ENCODE measurements around the gene GJC1.

Gene GJC1

DNA sequence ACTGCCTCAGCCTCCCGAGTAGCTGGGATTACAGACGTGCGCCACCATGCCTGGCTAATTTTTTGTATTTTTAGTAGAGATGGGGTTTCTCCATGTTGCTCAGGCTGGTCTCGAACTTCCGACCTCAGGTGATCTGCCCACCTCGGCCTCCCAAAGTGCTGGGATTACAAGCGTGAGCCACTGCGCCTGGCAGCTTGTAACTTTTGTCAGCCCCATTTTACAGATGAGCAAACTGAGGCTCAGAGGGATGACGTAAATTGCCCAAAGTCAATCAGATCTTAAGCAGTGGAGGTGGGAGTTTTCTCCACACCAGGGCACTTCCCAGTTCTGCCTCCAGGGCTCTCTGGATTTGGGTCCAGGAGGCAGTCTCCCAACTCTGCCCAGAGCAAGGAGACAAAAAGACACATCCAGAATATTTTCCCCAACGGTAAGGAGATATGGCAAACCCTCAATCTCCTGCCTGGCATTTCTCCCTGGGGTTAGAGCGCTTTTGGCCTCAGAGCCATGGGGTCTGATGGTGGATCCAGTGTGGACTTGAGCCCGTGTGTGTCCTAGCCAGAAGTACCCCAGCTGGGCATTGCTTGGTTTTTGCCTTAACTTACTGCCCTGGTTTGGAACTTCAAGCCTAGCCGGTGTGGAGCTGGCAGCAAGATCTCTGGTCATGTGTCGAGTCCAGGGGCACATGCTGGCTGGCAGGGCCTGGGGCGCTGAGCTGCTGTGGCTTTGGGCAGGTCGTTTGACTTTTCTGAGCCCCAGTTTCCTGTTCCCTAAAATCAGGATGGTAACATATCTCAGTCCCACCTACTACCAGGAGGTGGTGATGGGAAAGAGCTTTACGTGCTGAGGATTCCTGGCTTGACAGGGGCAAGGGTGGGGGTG lies 67.9 kb downstream of the GJC1 start:
- Histone ChIP-seq H2AFZ (ENCODE audit: low read depth, low read length, severe bottlenecking) (no peak overlapping the region), H3K4me3 (ENCODE audit: insufficient read depth, low read length, poor library complexity, severe bottlenecking) (no peak overlapping the region), H3K79me2 (ENCODE audit: insufficient read depth, low read length) (no peaks in the 10 kb centered on the region), H3K36me3 (ENCODE audit: low read length) (no peaks in the 10 kb centered on the region), H3K4me2 (ENCODE audit: low read depth, low read length, poor library complexity, severe bottlenecking) (no peak overlapping the region), H3K9ac (ENCODE audit: low read length) (no peak overlapping the region), H3K27me3 (ENCODE audit: low read length) (no peaks in the 10 kb centered on the region), H3F3A (ENCODE audit: insufficient read depth) (no peaks in the 10 kb centered on the region), H3K27ac (ENCODE audit: low read depth, low read length) (no peak overlapping the region), H3K9me3 (ENCODE audit: insufficient read depth, low read length) (no peaks in the 10 kb centered on the region), H3K9me2 (replicated peaks; ENCODE audit: insufficient read depth, low read length) (no peaks in the 10 kb centered on the region), H4K20me1 (ENCODE audit: low read depth, low read length) (no peaks in the 10 kb centered on the region)
- TF ChIP-seq EZH2phosphoT487 (conservative IDR thresholded peaks at IDR 0.05; ENCODE audit: low read length), result no peak
- TF ChIP-seq, protein P1, sequence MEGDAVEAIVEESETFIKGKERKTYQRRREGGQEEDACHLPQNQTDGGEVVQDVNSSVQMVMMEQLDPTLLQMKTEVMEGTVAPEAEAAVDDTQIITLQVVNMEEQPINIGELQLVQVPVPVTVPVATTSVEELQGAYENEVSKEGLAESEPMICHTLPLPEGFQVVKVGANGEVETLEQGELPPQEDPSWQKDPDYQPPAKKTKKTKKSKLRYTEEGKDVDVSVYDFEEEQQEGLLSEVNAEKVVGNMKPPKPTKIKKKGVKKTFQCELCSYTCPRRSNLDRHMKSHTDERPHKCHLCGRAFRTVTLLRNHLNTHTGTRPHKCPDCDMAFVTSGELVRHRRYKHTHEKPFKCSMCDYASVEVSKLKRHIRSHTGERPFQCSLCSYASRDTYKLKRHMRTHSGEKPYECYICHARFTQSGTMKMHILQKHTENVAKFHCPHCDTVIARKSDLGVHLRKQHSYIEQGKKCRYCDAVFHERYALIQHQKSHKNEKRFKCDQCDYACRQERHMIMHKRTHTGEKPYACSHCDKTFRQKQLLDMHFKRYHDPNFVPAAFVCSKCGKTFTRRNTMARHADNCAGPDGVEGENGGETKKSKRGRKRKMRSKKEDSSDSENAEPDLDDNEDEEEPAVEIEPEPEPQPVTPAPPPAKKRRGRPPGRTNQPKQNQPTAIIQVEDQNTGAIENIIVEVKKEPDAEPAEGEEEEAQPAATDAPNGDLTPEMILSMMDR (IDR thresholded peaks at IDR 0.05; ENCODE audit: insufficient read depth, low read length, poor library complexity, severe bottlenecking), result no peak

DNA sequence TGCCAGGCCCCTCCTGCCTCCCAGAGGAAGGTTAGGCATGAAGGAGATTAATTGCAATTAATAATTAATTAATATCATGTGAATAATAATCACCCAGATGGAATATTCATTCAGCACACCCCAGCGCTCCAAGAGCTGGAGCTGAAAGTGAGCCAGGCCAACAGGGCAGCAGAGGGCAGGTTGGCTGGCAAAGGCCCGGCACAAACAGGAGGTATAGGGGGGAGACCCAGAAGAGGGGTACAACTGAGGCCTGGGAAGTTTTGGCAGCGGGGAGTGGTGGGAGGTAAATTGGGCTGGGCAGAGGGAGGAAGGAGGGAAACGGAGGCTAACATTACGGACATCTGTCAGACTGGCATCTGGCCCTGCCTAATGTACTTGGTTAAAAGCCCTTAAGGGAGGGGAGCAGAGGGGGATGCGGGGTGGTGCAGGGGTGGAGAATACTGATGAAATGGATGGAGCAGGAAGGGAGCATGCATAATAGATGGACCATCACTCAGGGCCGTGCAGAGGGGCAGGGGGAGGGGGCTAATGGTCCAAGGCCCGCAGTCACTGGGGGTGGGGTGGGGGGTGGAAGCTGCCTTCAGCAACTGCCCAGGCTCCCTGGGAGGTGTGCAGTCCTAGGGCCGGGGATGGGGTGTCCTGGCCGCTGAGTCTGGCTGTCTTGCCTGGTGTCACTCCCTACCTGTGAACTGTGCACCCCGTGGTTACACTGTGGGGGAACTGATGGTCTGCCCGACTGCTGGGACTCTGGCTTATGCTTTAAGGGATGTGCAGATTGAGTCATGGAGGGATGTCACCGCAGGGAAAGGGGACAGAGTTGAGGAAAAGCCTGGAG lies 69.4 kb downstream of the GJC1 start:
- no peaks in the 10 kb centered on the region for H4K20me1 ChIP-seq (ENCODE audit: low read depth, low read length)
- H3K4me2 ChIP-seq (ENCODE audit: low read depth, low read length, poor library complexity, severe bottlenecking), result no peak overlapping the region
- H3K36me3 ChIP-seq (ENCODE audit: low read length), result no peaks in the 10 kb centered on the region
- no peaks in the 10 kb centered on the region for H3K9me2 ChIP-seq (replicated peaks; ENCODE audit: insufficient read depth, low read length)
- no peak overlapping the region for H3K4me3 ChIP-seq (ENCODE audit: insufficient read depth, low read length, poor library complexity, severe bottlenecking)
- H3K27me3 ChIP-seq (ENCODE audit: low read length), result no peaks in the 10 kb centered on the region
- no peaks in the 10 kb centered on the region for H3F3A ChIP-seq (ENCODE audit: insufficient read depth)
- no peak overlapping the region for H2AFZ ChIP-seq (ENCODE audit: low read depth, low read length, severe bottlenecking)
- TF ChIP-seq, protein P1 (IDR thresholded peaks at IDR 0.05; ENCODE audit: insufficient read depth, low read length, poor library complexity, severe bottlenecking), result no peak
- no peak for TF ChIP-seq EZH2phosphoT487 (conservative IDR thresholded peaks at IDR 0.05; ENCODE audit: low read length)
- no peaks in the 10 kb centered on the region for H3K79me2 ChIP-seq (ENCODE audit: insufficient read depth, low read length)
- no peak overlapping the region for H3K9ac ChIP-seq (ENCODE audit: low read length)
- no peaks in the 10 kb centered on the region for H3K9me3 ChIP-seq (ENCODE audit: insufficient read depth, low read length)
- no peak overlapping the region for H3K27ac ChIP-seq (ENCODE audit: low read depth, low read length)

DNA sequence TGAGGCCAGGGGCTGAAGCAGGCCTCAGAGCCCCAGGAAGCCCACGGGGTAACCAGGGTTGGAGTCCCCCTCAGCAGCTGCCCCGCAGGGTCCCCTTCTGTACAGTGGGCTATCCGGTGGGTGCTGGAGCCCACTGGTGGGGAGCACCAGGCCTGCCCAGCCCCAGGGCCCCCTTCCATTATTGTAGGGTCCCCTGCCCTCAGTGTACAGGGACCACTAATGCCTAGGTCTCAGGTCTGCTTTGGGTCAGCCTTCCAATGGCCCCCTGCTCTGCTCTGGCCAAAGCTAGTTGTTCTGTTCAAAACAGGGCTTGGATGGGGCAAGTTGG lies 70.2 kb downstream of the GJC1 start:
- H2AFZ ChIP-seq (ENCODE audit: low read depth, low read length, severe bottlenecking), result no peak overlapping the region
- no peaks in the 10 kb centered on the region for H3K36me3 ChIP-seq (ENCODE audit: low read length)
- no peaks in the 10 kb centered on the region for H3K27me3 ChIP-seq (ENCODE audit: low read length)
- H3K9me3 ChIP-seq (ENCODE audit: insufficient read depth, low read length), result no peaks in the 10 kb centered on the region
- TF ChIP-seq, protein P1 (IDR thresholded peaks at IDR 0.05; ENCODE audit: insufficient read depth, low read length, poor library complexity, severe bottlenecking), result no peak
- no peak for TF ChIP-seq EZH2phosphoT487 (conservative IDR thresholded peaks at IDR 0.05; ENCODE audit: low read length)
- no peak overlapping the region for H3K4me2 ChIP-seq (ENCODE audit: low read depth, low read length, poor library complexity, severe bottlenecking)
- H3K9me2 ChIP-seq (replicated peaks; ENCODE audit: insufficient read depth, low read length), result no peaks in the 10 kb centered on the region
- no peak overlapping the region for H3K27ac ChIP-seq (ENCODE audit: low read depth, low read length)
- no peak overlapping the region for H3K9ac ChIP-seq (ENCODE audit: low read length)
- H4K20me1 ChIP-seq (ENCODE audit: low read depth, low read length), result no peaks in the 10 kb centered on the region
- no peak overlapping the region for H3K4me3 ChIP-seq (ENCODE audit: insufficient read depth, low read length, poor library complexity, severe bottlenecking)
- no peaks in the 10 kb centered on the region for H3F3A ChIP-seq (ENCODE audit: insufficient read depth)
- H3K79me2 ChIP-seq (ENCODE audit: insufficient read depth, low read length), result no peaks in the 10 kb centered on the region
